ENCODE measurements around the gene XRCC1.

- no peak for TF ChIP-seq CTCF (IDR thresholded peaks at IDR 0.05)
- no peak for TF ChIP-seq EP300 (IDR thresholded peaks at IDR 0.05)
- no peak for TF ChIP-seq POLR2A (IDR thresholded peaks at IDR 0.05)
These were observed 31.4 kb upstream of the XRCC1 start for GRCh38 chr19:43606569-43607229.
